RPMI8226 (cell line): ENCODE data around the gene SYNM.
A peak's percentile ranks its signal among the peaks of the same experiment; 100 is the strongest.

Experiments used
- DNase-seq: peaks from one replicate; pipeline ENCODE4 v3.0.0-alpha.2; 2015

SYNM gene

DNA sequence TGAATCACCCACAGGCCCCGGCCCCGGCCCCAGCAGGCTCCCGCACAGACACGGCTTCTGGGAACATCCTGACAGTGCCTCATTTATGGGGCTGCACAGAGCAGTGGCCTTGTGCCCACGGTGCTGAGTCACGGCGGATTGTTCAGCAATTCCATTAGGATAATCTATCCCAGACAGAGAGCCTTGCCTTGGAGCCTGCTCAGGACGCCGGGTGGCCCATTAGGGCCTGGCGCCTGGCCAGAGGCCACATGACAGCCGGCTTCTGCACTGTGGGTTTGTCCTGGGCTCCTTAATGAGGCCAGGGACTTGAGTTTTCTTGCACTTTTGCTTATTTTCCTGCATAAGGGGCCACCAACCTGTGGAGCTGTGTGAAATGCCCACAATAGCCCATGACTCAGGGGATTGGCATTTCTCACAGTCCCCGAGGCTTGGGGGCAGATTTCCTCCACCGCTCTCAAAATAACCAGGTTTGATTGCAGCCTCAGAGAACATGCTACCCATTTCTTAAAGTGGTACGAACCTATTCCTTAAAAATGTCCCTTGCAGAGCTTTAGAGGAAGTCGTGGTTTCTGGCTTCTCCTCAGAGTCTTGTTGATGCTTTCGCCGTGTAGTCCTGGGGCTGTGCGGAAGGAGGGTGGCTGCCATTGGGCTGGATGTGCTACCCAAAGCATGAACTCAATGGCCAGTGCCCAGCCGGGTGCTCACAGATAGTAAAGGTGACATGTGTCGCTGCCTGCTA, 19.0 kb downstream of the SYNM start:
- DNase-seq: no peak

DNA sequence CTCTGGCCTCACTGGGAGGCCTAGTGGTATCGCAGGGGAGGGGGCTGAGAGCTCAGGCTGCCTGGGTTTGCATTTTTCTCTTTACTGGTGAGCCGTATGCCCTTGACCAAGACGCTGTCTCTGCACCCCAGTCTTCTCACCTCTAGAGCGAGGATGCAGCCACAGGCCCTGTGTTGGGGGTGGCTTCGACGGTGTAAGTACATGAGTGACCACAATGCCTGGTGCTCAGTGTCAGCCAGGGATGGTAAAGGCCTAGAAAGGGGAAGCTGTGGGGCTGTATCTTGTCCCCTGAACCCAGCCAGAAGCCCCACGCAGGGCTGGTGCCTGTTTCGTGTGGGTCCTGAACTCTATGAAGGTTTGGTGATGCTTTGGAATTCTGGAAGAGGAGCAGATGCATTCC, 19.8 kb downstream of the SYNM start:
- DNase-seq: no peak

DNA sequence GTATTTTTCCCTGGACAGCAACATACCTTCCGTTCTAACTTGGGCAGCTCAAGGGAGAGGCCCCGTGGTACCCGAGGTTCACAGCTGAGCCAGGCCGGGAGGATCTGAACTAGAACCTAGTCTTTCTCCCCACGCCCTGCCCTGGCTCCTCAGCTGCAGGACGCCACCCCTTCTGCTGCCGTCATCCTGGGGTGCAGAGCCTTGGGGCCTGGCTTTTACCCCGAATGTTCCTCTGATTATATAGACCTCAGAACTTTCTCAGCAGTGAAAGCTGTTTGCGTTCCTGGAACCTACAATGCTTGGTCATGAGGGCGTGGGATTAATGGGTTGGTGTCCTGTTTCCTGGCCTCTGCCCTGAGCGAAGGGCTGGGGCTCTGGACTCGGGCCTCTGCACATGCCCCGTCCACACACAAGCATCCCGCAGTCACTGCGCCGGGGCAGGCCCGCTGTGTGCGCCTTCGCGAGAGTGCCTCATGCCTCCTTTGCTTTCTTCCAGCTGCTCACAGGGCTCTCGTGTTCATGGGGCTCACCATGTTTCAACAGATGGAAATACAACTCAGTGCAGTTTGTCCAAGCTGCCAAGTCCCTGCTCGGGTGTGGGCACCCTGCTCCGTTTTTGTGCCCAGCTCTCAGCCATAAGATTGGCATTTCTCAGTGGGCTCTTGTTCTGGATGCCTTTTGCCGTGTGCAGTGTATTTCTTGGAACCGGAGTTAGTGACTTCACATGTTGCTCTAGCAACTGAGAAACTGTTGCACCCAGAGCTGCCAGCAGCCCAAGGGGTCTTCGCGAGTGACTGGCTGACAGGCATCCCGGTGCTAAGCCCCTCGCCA, 20.4 kb downstream of the SYNM start:
- DNase-seq: no peak

DNA sequence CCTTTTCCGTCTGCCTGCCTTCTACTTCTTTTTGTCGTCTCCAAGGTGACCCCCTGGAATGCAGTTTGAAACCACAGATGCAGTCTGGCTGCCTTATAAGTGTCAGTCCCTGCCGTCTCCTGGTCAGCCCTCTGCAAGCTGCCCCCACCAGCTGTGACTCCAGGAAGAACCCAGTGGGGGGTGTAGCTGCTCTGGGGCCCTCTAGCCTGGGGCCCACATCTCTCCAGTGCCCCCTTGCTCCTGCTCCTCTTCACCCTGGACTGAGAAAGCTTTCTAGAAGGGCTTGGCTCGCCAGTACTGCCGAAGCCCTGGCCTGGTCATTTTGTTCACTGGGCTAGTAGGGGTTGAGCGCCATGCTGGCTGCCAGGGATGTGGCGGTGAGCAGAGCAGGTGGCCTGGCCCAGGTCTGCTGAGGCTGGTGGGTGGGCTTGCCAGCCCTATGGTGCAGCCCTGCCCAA, 21.3 kb downstream of the SYNM start:
- DNase-seq: no peak

DNA sequence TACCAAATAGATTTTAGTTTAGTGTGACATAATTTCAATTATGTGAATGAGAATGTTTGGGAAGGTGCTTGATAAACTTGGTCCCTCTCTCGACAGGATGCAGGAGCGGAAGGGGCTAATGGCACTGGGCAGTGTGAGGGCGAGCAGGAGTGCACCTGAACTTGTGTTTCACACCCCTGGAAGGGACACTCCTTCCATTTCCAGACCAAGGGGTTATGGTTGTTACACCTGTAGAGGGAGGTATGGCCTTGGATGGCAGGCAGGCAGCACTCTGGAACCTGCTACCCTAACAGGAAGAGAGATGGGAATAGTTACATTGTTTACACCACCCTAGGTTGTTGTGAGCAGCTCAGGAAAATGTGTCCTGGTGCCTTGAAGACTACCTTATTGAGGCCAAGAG, 22.1 kb downstream of the SYNM start:
- DNase-seq: no peak

DNA sequence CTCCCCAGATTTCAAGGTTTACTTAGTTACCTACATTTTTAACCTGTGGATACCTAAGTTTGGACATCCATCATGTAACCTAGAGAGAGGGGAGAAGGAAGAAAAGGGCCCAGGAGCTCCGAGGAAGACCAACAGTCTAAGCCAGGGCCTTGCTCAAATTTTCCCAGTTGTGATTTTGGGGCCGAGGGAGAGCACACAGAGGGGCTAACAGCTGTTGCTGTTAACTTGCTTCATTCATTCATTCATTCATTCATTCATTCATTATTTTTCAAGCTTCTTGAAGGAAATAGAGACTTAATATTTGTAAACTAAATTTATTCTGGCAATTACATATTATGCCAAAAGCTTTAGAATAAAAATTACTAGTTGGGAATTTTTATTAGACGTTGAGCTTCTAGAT, 22.9 kb downstream of the SYNM start:
- DNase-seq: no peak

DNA sequence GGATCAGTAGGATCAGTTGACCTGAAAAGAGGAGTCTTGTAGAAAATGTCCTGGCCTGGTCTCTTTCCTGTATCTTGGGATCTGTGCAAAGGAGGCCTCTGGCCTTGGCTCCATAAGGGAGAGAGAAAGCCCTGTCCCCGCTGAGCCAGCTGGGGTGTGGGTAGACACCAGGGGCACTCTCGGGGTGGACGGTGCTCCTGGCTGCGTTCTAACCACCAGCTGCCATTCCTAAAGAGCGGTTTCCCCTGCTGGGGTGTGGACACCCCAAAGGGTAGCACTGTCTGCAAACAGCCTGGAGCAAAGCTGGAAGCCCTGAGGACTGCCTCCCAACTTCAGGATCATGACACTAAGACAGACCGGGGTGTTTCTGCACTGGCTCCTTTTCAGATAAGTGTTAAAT, 23.5 kb downstream of the SYNM start:
- no peak for DNase-seq

DNA sequence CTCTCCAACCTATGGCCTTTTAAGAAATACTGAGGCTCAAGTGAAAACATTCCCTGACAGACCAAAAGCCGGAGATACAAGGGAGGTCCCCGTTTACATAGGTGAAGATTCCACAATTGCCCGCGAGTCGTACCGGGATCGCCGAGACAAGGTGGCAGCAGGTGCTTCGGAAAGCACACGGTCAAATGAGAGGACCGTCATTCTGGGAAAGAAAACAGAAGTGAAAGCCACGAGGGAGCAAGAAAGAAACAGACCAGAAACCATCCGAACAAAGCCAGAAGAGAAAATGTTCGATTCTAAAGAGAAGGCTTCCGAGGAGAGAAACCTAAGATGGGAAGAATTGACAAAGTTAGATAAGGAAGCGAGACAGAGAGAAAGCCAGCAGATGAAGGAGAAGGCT, 24.8 kb downstream of the SYNM start:
- DNase-seq: no peak

DNA sequence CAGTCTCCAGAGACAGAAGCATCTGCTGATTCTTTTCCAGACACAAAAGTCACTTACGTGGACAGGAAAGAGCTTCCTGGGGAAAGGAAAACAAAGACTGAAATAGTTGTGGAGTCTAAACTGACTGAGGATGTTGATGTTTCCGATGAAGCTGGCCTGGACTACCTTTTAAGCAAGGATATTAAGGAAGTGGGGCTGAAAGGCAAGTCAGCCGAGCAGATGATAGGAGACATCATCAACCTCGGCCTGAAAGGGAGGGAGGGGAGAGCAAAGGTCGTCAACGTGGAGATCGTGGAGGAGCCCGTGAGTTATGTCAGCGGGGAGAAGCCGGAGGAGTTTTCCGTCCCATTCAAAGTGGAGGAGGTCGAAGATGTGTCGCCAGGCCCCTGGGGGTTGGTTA, 25.4 kb downstream of the SYNM start:
- no peak for DNase-seq

DNA sequence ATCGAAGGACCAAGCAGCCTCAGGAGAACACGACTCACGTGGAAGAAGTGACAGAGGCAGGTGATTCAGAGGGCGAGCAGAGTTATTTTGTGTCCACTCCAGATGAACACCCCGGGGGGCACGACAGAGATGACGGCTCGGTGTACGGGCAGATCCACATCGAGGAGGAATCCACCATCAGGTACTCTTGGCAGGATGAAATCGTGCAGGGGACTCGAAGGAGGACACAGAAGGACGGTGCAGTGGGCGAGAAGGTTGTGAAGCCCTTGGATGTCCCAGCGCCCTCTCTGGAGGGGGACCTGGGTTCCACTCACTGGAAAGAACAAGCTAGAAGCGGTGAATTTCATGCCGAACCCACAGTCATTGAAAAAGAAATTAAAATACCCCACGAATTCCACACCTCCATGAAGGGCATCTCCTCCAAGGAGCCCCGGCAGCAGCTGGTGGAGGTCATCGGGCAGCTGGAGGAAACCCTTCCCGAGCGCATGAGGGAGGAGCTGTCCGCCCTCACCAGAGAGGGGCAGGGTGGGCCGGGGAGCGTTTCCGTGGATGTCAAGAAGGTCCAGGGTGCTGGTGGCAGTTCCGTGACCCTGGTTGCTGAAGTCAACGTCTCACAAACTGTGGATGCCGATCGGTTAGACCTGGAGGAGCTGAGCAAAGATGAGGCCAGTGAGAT, 26.0 kb downstream of the SYNM start:
- no peak for DNase-seq

DNA sequence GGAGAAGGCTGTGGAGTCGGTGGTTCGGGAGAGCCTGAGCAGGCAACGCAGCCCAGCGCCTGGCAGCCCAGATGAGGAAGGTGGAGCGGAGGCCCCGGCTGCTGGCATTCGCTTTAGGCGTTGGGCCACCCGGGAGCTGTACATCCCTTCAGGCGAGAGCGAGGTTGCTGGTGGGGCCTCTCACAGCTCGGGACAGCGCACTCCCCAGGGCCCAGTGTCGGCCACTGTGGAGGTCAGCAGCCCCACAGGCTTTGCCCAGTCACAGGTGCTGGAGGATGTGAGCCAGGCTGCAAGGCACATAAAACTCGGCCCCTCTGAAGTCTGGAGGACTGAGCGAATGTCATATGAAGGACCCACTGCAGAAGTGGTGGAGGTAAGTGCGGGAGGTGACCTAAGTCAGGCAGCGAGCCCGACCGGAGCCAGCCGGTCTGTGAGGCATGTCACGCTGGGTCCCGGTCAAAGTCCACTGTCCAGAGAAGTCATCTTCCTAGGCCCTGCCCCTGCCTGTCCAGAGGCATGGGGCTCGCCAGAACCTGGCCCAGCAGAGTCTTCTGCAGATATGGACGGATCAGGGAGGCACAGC, 26.7 kb downstream of the SYNM start:
- DNase-seq: no peak

DNA sequence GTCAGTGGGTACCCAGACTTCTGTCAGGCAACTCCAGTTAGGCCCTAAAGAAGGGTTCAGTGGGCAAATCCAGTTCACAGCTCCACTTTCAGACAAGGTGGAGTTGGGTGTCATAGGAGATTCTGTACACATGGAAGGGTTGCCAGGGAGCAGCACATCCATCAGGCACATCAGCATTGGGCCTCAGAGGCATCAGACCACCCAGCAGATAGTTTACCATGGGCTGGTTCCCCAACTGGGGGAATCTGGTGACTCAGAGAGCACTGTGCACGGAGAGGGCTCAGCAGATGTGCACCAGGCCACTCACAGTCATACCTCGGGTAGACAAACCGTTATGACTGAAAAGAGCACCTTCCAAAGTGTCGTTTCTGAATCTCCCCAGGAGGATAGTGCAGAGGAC, 27.2 kb downstream of the SYNM start:
- no peak for DNase-seq

DNA sequence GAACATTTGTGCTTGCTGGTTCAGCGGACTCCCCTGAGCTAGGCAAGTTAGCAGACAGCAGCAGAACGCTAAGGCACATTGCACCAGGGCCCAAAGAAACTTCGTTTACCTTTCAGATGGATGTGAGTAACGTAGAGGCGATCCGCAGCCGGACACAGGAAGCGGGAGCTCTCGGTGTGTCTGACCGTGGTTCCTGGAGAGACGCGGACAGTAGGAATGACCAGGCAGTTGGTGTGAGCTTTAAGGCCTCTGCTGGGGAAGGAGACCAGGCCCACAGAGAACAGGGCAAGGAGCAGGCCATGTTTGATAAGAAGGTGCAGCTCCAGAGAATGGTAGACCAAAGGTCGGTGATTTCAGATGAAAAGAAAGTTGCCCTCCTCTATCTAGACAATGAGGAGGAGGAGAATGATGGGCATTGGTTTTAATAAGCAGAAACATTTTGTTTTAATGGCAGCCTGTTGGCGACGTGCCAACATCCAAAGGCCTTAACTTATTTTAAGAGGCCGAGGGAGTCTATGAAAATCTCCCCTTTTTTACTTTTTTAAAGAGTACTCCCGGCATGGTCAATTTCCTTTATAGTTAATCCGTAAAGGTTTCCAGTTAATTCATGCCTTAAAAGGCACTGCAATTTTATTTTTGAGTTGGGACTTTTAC, 27.9 kb downstream of the SYNM start:
- no peak for DNase-seq

DNA sequence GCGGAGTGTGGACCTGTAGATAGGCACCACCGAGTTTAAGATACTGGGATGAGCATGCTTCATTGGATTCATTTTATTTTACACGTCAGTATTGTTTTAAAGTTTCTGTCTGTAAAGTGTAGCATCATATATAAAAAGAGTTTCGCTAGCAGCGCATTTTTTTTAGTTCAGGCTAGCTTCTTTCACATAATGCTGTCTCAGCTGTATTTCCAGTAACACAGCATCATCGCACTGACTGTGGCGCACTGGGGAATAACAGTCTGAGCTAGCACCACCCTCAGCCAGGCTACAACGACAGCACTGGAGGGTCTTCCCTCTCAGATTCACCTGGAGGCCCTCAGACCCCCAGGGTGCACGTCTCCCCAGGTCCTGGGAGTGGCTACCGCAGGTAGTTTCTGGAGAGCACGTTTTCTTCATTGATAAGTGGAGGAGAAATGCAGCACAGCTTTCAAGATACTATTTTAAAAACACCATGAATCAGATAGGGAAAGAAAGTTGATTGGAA, 29.5 kb downstream of the SYNM start:
- peak; percentile 27 for DNase-seq

DNA sequence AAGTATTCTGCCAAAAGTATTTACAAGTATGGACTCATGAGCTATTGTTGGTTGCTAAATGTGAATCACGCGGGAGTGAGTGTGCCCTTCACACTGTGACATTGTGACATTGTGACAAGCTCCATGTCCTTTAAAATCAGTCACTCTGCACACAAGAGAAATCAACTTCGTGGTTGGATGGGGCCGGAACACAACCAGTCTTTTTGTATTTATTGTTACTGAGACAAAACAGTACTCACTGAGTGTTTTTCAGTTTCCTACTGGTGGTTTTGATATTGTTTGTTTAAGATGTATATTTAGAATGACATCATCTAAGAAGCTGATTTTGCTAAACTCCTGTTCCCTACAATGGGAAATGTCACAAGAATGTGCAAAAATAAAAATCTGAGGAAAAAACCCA, 30.3 kb downstream of the SYNM start:
- DNase-seq: no peak

DNA sequence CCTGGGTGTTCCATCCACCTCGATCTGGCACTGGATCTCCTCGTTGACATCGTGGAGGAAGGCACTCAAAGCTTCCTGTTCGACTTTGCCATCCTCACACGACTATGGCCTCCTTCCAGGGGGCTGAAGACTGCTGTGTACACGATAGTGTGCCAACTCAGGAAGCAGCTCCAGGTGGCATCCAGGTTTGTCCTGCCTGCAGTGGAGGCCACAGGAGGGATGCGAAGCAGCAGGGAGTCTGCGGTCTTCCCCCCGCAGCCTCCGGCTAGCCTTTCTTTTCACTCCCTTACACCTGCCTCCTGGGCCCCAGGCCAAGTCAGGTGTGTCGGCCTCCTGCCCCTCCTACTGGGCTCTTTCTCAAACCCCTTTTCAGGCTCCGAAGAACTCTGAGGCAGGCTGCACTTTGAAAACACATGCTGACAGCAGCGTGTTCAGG, 32.2 kb downstream of the SYNM start:
- peak; percentile 92 for DNase-seq

DNA sequence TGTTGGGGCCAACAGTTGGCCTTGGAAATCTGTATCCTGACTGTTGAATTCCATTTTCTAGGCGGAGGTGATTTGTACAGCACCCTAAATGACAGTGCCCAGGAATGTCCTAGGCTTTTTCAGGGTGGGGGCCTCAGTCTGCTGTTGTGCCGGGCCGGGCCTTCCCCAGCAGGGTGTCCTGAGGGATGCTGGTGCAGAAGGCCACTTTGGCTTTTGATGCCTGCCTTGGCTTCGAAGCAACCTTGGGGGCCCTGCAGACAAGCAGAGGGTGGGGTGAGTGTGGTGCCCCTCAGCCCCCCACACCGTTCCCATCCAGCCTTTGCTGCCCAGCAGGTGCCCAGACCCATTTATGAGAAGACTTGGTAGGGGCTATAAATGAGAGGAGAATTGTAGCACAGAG, 33.0 kb downstream of the SYNM start:
- no peak for DNase-seq

DNA sequence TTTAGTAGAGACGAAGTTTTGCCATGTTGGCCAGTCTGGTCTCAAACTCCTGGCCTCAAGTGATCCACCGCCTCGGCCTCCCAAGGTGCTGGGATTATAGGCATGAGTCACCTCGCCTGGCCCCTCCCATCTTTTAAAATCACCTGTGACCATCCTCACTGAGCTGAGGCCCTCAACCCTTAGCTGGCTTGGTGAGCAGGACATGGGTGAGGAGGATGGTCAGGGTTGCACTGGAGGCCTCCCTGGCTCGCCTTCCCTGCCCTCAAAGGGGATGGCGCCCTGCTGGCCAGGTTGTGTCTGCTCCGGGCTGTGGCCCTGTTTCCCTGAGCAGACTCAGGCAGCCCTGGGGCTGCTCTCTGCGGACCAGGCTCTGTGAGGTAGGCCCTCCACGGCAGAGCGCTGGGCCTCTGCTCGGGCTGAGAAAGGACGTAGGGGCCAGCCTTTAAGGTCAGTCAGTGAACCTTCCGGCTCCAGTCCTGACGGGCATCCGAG, 33.7 kb downstream of the SYNM start:
- DNase-seq: no peak

DNA sequence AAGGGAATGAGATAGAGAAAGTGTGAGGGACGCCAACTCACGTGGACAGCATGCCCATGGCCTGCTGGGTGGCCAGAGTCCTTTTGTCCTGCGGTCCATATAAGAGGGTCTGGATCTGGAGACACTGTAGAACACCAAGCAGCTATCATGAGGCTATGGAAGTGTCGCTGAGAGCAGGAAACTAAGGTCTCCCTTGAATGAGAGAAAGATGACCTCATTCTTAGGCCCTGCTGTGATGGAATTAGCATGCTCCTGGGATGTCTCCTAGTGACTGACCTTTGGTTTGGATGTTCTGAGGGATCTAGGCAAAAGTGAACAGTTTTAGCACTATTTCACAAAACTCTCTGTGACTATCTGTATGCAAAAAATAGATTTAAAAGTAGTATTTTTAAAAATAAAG, 34.4 kb downstream of the SYNM start:
- no peak for DNase-seq

DNA sequence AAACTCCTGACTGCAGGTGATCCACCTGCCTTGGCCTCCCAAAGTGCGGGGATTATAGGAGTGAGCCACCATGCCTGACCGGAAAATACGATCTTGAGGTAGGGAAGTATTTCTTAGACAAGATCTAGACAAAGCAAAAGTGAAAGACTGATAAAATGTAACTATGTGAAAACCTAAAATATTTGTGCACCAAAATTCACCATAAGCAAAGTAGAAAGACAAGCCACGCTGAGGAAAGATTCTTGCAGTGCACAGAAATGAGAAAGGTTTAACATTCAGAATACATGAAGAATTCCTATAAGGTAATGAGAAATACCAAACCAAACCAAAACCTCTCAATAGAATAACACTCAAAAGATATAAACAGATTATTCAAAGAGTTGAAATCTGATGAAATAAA, 35.7 kb downstream of the SYNM start:
- no peak for DNase-seq

DNA sequence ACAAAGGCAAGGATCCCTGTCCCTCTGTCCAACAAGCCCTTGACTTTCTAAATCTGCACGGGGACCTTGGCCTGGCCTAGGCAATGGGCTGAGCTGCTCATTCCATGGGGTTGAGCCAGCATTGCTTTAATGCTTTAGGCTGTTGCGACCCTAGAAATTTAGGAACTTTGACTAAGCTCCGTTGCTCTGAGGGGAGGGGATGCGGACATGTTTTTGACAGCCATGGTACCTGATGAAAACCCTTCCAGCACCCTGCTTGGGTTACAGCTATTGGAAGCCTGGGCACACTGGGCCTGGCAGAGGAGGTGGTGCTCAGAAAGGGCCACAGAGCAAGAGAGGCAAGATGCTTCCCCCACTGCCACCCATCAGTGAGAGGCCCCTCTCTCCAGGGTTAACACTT, 37.1 kb downstream of the SYNM start:
- DNase-seq: no peak

DNA sequence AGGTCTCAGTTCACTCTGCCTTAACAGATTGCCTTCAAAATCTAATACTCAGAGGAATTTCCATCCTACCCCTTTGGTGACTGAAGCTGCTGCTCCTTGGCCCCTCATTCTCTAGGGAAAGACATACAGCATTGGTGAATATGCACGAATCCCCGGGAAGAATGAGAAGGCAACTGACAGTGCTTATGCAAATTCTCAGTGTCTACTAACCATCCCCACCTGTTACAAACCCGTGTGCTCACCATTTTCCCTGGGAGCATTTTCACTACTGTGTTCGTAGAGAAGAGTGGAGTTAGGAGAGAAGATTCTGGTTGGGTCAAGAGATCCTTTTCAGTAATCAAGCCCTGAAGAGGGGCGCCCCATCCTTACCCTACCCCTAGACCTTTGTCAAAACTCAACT, 37.7 kb downstream of the SYNM start:
- no peak for DNase-seq

DNA sequence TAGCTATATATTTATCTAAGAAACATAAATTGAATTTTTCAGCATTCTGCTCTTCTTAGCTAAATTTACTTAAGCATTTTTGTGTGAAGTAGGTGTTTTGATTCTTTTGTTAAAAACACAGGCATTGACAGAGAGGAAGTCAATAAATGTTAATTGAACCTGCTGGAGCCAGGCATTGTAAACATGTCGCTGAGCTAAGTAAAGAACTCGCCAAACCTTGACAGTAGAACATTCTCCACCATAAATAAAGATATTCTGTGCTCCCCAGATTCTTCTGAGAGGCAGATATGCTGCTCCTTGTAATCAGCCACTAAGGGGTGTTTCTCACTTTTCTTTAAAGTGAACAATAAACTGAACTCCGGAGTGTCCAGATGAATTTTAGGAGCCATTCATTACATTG, 38.4 kb downstream of the SYNM start:
- DNase-seq: no peak
